Measurements from ENCODE around the gene TIGD6.
"Not testable (repeated sequence)": the region's sequence is repeated elsewhere in the genome, so short reads cannot be mapped to it uniquely, and the experiment has no call there.

Gene TIGD6

DNA sequence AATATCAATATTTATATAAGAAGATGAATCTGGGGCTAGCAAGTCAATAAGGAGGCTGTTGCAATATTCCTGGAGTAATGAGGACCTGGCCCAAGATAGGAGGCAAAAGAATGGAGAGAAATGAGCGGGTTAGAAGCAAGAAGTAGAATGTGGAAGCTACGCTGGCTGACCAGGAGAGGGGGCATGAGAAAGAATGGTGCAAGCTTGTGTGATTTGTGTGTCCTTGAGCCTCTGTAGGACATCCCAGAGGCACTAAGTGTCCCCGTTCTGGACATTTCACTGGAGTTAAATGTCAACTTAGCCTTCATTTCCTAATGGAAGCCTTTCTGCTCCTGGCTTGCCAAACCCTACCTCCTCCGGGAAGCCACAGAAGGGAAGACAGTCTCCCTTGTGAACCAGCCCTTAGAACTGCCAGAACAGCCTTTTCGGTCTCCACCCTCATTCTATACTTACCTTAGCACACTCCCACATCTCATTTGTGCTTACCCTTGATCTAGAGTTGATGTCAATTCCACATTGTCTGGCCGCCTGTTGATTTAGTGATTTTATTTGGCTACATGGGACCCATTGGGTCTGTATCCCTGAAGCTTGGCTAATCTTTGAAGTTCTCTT lies 49.2 kb downstream of the TIGD6 start:
- Histone ChIP-seq H3K4me1 (ENCODE audit: insufficient read depth, low read length) (no peaks in the 10 kb centered on the region), H3K9me3 (ENCODE audit: control insufficient read depth, insufficient read depth, low read length) (no peaks in the 10 kb centered on the region), H3K36me3 (ENCODE audit: insufficient read depth, low read length) (no peaks in the 10 kb centered on the region), H3K9ac (ENCODE audit: low read depth, low read length) (no peak overlapping the region)

DNA sequence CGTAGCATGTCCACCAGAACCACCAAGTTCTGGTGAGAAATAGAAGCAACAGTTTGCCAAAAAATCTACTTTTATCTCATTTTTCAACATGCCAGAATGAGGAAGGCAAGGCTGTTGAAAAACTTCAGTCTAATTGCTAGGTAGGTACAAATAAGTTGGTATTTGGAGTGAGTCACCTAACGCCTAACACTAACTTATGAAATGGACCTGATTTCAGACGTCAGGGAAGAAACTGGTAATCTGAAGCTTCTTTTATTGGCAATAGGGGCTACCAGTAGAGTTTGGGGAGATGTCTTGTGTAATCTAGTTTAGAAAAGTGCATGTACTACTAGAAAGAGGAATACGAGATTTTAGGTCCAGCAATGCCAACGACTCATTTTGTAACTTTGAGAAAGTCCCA lies 51.5 kb downstream of the TIGD6 start:
- Histone ChIP-seq H3K4me1 (ENCODE audit: insufficient read depth, low read length) (no peaks in the 10 kb centered on the region), H3K9me3 (ENCODE audit: control insufficient read depth, insufficient read depth, low read length) (no peaks in the 10 kb centered on the region), H3K36me3 (ENCODE audit: insufficient read depth, low read length) (no peaks in the 10 kb centered on the region), H3K9ac (ENCODE audit: low read depth, low read length) (no peak overlapping the region)

DNA sequence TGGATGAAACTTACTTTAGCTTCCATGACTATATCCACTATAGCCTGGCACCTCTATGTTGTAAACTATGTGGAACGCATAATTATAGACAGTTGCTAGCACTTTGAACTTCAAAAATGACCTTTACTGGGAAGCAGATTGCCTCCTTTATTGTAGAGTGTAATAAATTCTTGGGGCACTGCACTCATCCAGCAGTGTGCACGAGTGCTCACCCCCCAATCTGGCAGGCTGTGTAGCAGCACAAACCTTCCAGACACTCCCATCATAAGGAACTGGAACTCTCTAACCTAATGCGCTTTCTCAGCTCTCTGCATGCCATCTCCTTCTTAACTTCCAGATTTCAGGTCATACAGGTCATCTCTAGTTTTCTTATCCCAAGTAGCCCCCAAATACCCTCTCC lies 54.3 kb downstream of the TIGD6 start:
- Histone ChIP-seq H3K4me1 (ENCODE audit: insufficient read depth, low read length) (no peaks in the 10 kb centered on the region), H3K9me3 (ENCODE audit: control insufficient read depth, insufficient read depth, low read length) (no peaks in the 10 kb centered on the region), H3K9ac (ENCODE audit: low read depth, low read length) (no peak overlapping the region), H3K36me3 (ENCODE audit: insufficient read depth, low read length) (no peaks in the 10 kb centered on the region)

DNA sequence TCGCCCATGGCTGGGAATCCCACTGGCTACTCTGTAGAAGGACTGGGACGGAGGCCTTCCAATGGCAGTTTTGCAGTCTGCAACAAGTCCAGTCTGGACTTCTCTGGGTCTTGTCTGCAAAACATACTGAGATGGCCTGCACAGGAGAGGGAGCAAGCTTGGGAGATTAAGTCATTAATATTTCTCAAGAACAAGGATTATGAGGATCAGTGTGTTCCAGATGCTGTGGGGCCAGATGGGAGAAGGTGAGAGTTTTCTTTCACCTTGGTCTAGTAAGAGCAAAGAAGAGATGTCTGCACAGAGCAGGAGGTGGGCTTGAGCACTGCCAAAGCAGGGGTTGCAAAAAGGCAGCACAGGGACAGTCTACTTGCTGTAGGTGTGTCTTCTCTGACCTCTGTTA lies 55.8 kb downstream of the TIGD6 start, which contains the start of gene PDE6A:
TSS of gene PDE6A (minus strand) at position 128 of the 400 bp plus-strand sequence. CDS start at position 8, 120 bp downstream.
- Histone ChIP-seq H3K9me3 (ENCODE audit: control insufficient read depth, insufficient read depth, low read length) (no peaks in the 10 kb centered on the region), H3K4me1 (ENCODE audit: insufficient read depth, low read length) (0 out of 2 replicates have a peak, but pooled peaks cover under 1% of the 10 kb centered on the region), H3K36me3 (ENCODE audit: insufficient read depth, low read length) (no peaks in the 10 kb centered on the region), H3K9ac (ENCODE audit: low read depth, low read length) (no peak within 1 kb of the TSS)

DNA sequence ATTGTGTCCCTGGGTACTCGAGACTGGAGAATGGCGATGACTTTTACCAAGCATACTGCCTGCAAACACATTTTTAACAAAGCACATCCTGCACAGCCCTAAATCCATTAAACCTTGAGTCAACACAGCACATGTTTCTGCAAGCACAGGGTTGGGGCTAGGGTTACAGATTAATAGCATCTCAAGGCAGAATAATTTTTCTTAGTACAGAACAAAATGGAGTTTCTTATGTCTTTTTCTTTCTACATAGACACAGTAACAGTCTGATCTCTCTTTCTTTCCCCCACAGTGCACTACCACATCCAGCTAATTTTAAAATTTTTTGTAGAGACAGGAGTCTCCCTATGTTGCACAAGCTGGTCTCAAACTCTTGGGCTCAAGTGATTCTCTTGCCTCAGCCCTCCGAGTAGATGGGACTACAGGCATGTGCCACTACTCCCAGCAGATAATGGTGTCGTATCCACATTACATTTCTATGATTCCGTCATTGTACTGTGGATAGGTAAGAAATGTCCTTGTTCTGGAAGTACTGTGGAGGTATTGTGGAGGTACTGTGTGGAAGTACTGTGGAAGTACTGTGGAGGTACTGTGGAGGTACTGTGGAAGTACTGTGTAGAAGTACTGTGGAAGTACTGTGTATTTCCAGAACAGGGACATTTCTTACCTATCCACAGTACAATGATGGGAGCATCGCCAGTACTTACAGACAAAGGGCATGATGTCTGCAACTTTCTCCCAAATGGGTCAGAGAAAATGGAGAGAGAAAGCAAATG lies 57.1 kb downstream of the TIGD6 start:
- not testable (repeated sequence) for H3K36me3 ChIP-seq (ENCODE audit: insufficient read depth, low read length); H3K9ac ChIP-seq (ENCODE audit: low read depth, low read length); H3K9me3 ChIP-seq (ENCODE audit: control insufficient read depth, insufficient read depth, low read length)
- H3K4me1 ChIP-seq (ENCODE audit: insufficient read depth, low read length), result 0 out of 2 replicates have a peak, but pooled peaks cover 11% of the 10 kb centered on the region
